OCI-LY7 (cell line): ENCODE measurements around the gene SYNM. TPM values are rescaled to one million over a fixed set of nuclear protein-coding genes. Genes with fewer than 3 reads are reported as not detected.

Experiments
- BruUV-seq: library from RNA; stranded (reverse); fragments of 400-500 nt; replicated peaks from 2 replicates; lab custom pipeline; 2021; lab: Mats Ljungman, UMichigan
- CTCF ChIA-PET: fragments of 300-600 bp; sonication (Branson Sonifier 250); formaldehyde crosslinking; loops from one replicate; lab custom pipeline; 2022; ENCODE audit warnings: antibody characterized with exemption; ENCODE audit not compliant: unreplicated experiment; lab: Charles Lee
- POLR2A ChIA-PET: fragments of 300-600 bp; sonication (Branson Sonifier 250); formaldehyde crosslinking; loops from one replicate; lab custom pipeline; 2022; ENCODE audit warnings: antibody characterized with exemption; lab: Charles Lee
- DNase-seq: peaks from one replicate; pipeline ENCODE4 v3.0.0-alpha.2; 2015; ENCODE audit warnings: low spot score
- H2AFZ ChIP-seq: fragments of 200-600 bp; sonication (generic), shearing (Covaris generic); 2 replicates; pipeline ENCODE4 v1.6.1; 2014; ENCODE audit warnings: mild to moderate bottlenecking, antibody characterized with exemption, low read length, moderate library complexity
- H3K27ac ChIP-seq: fragments of 200-600 bp; sonication (generic); 2 replicates; pipeline ENCODE4 v1.5.1; 2014; ENCODE audit warnings: mixed run types, low read depth, mild to moderate bottlenecking, moderate library complexity, low read length, inconsistent platforms; ENCODE audit not compliant: poor library complexity, severe bottlenecking
- H3K36me3 ChIP-seq: fragments of 200-600 bp; sonication (generic); 2 replicates; pipeline ENCODE4 v1.6.1; 2014; ENCODE audit warnings: mild to moderate bottlenecking, antibody characterized with exemption, low read length, moderate library complexity, mixed read lengths; ENCODE audit not compliant: insufficient read depth
- H3K4me1 ChIP-seq: fragments of 200-600 bp; sonication (generic); 2 replicates; pipeline ENCODE4 v1.5.1; 2014; ENCODE audit warnings: mild to moderate bottlenecking, low read length; ENCODE audit not compliant: insufficient read depth, poor library complexity, severe bottlenecking
- H3K4me2 ChIP-seq: fragments of 200-600 bp; sonication (generic); 2 replicates; pipeline ENCODE4 v1.6.1; 2014; ENCODE audit warnings: mild to moderate bottlenecking, low read length
- H3K4me3 ChIP-seq: fragments of 200-600 bp; sonication (generic); 2 replicates; pipeline ENCODE4 v1.5.1; 2014; ENCODE audit warnings: mild to moderate bottlenecking, low read depth, low read length; ENCODE audit not compliant: poor library complexity, severe bottlenecking
- H3K79me2 ChIP-seq: fragments of 200-600 bp; sonication (generic); 2 replicates; pipeline ENCODE4 v1.6.1; 2016; ENCODE audit warnings: low read depth, mild to moderate bottlenecking, low read length, moderate library complexity, mixed read lengths; ENCODE audit not compliant: insufficient read depth
- H3K9me2 ChIP-seq: fragments of 200-600 bp; sonication (generic); 2 replicates; pipeline ENCODE4 v1.6.1; 2016; ENCODE audit warnings: mild to moderate bottlenecking, low read length, mixed read lengths; ENCODE audit not compliant: insufficient read depth
- H3K9me3 ChIP-seq: fragments of 200-600 bp; sonication (generic); 2 replicates; pipeline ENCODE4 v1.6.1; 2014; ENCODE audit warnings: mild to moderate bottlenecking, mixed run types, low read length, mixed read lengths
- H4K20me1 ChIP-seq: fragments of 200-600 bp; sonication (generic); 2 replicates; pipeline ENCODE4 v1.6.1; 2014; ENCODE audit warnings: mild to moderate bottlenecking, antibody characterized with exemption, low read length, moderate library complexity, mixed read lengths; ENCODE audit not compliant: insufficient read depth
- EZH2phosphoT487 ChIP-seq: fragments of 200-600 bp; sonication (generic); IDR thresholded peaks from 2 replicates; pipeline ENCODE4 v1.6.1; 2018; ENCODE audit warnings: low read depth, borderline replicate concordance, mild to moderate bottlenecking, mixed run types, antibody characterized with exemption, low read length, moderate library complexity, mixed read lengths
- intact Hi-C: fragments of 100-400 bp; cut with micrococcal nuclease; formaldehyde crosslinking; loops from one replicate; pipeline ENCODE4 v1.10.0; 2022; ENCODE audit not compliant: unreplicated experiment
- total RNA-seq, 2 experiments: library from RNA; depleted of rRNA in 1 of 2; stranded (reverse); fragments of >200 nt in 1 of 2; shearing (Covaris generic) in 1 of 2; gene quantifications; 2 replicates each; pipeline ENCODE4 v1.2.3, GENCODE V29; 2014 to 2022
- TF ChIP-seq, protein P1 (sequence below): fragments of 200-600 bp; sonication (generic); conservative IDR thresholded peaks from 2 replicates; pipeline ENCODE4 v1.5.1; 2014; ENCODE audit warnings: mild to moderate bottlenecking, antibody characterized with exemption, low read length, moderate library complexity, mixed read lengths

Gene SYNM
- total RNA-seq, 2 experiments from 2014 or later, result 0.08 to 0.41 TPM

DNA sequence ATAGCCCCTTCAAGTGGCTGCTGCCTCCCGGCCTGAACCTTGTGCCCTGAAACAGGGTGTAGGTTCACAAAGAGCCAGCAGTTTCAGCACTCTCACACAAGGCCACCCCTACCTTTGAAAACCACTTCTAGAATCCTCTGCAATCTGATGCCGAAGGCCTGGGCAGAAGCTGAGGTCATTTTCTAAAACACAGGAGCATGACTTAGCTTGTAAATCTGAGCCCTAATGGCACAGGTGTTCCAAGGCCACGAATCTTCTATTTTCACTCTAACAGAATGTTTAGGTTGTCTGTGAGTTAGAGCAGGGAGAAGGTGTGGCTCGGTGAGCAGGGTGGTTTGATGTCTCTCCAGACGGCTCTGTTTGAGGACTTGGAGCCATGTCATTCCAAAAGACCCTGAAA is 62.3 kb downstream of the SYNM start:
- ChIA-PET POLR2A (no interaction called here), CTCF (interaction anchor here (0.5 kb wide), 1 partner anchor 48 kb away, joined by 3 read pairs; no protein-coding TSS in a partner anchor)
- DNase-seq, result no peak
- no peak overlapping the region for H3K4me2 ChIP-seq
- no peaks in the 10 kb centered on the region for H3K79me2 ChIP-seq
- no TSS peak for BruUV-seq
- no peaks in the 10 kb centered on the region for H3K9me3 ChIP-seq
- TF ChIP-seq, protein P1, sequence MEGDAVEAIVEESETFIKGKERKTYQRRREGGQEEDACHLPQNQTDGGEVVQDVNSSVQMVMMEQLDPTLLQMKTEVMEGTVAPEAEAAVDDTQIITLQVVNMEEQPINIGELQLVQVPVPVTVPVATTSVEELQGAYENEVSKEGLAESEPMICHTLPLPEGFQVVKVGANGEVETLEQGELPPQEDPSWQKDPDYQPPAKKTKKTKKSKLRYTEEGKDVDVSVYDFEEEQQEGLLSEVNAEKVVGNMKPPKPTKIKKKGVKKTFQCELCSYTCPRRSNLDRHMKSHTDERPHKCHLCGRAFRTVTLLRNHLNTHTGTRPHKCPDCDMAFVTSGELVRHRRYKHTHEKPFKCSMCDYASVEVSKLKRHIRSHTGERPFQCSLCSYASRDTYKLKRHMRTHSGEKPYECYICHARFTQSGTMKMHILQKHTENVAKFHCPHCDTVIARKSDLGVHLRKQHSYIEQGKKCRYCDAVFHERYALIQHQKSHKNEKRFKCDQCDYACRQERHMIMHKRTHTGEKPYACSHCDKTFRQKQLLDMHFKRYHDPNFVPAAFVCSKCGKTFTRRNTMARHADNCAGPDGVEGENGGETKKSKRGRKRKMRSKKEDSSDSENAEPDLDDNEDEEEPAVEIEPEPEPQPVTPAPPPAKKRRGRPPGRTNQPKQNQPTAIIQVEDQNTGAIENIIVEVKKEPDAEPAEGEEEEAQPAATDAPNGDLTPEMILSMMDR, result no peak
- no peak for TF ChIP-seq EZH2phosphoT487
- no peaks in the 10 kb centered on the region for H4K20me1 ChIP-seq
- intact Hi-C loops, result no loop called here
- no peak overlapping the region for H3K27ac ChIP-seq
- no peak overlapping the region for H3K4me3 ChIP-seq
- H3K9me2 ChIP-seq, result no peaks in the 10 kb centered on the region
- peaks cover 13% of the 10 kb centered on the region for H3K4me1 ChIP-seq
- no peaks in the 10 kb centered on the region for H3K36me3 ChIP-seq
- no peak overlapping the region for H2AFZ ChIP-seq

DNA sequence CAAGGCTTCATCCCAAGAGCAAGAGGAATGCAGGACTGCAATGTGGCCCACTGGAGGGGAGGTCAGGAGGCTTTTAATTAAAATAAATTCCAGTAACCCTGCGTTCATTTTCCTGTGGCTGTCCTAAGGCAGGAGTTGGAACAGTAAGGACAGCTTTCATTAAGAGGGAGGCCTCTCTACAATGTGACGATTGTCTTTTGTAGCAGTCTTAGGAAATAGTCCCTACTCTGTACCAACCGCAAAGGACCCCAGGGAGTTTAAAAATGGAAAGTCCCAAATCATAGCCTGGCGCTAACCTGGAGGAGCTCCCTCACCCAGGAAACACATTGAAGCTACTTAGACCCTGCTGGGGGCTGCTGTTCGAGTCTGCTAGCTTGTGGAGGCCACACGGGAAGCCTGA is 62.8 kb downstream of the SYNM start:
- H3K27ac ChIP-seq, result no peak overlapping the region
- TF ChIP-seq, protein P1, result no peak
- no peak for TF ChIP-seq EZH2phosphoT487

More for the DNA sequence above, 62.8 kb downstream of the SYNM start:
- Histone ChIP-seq H3K79me2 (no peaks in the 10 kb centered on the region), H2AFZ (no peak overlapping the region), H3K4me1 (peaks cover 13% of the 10 kb centered on the region), H3K9me2 (no peaks in the 10 kb centered on the region), H3K4me2 (no peak overlapping the region; the same call in 1 of the 2 replicates), H3K9me3 (no peaks in the 10 kb centered on the region), H3K36me3 (no peaks in the 10 kb centered on the region), H3K4me3 (no peak overlapping the region), H4K20me1 (no peaks in the 10 kb centered on the region)
- BruUV-seq, result no TSS peak
- intact Hi-C loops, result no loop called here
- CTCF ChIA-PET, result no interaction called here
- DNase-seq, result no peak
- POLR2A ChIA-PET, result interaction anchor here (0.6 to 0.8 kb wide), 2 partner anchors 33 to 165 kb away, joined by 3 read pairs; no protein-coding TSS in a partner anchor
